Muscle of leg (tissue), 11 donors: ENCODE results near the gene OR2F1. TPM values are rescaled to one million over a fixed set of nuclear protein-coding genes. Genes with fewer than 3 reads are reported as not detected.
"Not testable (repeated sequence)": the region's sequence is repeated elsewhere in the genome, so short reads cannot be mapped to it uniquely, and the experiment has no call there.

Source experiments
- DNase-seq: peaks from one replicate; pipeline ENCODE4 v3.0.0; 2013
- H3K27ac ChIP-seq: one replicate; pipeline ENCODE4 v1.5.1; 2013; ENCODE audit warnings: mild to moderate bottlenecking, low read length, control low read depth
- H3K27me3 ChIP-seq: one replicate; pipeline ENCODE4 v1.6.1; 2013; ENCODE audit warnings: low read length; ENCODE audit not compliant: control insufficient read depth, insufficient read depth
- H3K36me3 ChIP-seq: one replicate; pipeline ENCODE4 v1.6.1; 2013; ENCODE audit warnings: low read length; ENCODE audit not compliant: control insufficient read depth, insufficient read depth
- H3K4me1 ChIP-seq: one replicate; pipeline ENCODE4 v1.6.1; 2013; ENCODE audit warnings: low read length; ENCODE audit not compliant: control insufficient read depth, insufficient read depth
- H3K4me3 ChIP-seq: one replicate; pipeline ENCODE4 v1.5.1; 2013; ENCODE audit warnings: low read length, control low read depth
- H3K9me3 ChIP-seq: replicated peaks from 2 replicates; pipeline ENCODE4 v1.6.1; 2013; ENCODE audit warnings: low read depth, low read length; ENCODE audit not compliant: control insufficient read depth
- WGBS: methylation state at CpG from one replicate; pipeline ENCODE4 v1.1.5; 2013; ENCODE audit warnings: missing lambda C conversion rate; ENCODE audit not compliant: insufficient coverage; 5-methylcytosine and 5-hydroxymethylcytosine counted together
- polyA plus RNA-seq, 8 donors: library from polyadenylated mRNA; unstranded; fragments of 120-200 nt; gene quantifications; one replicate each; pipeline versions ENCODE4 v1.2.1 to v1.2.3, GENCODE V29; 2013; ENCODE audit warnings: inconsistent platforms in 1 of 8, low replicate concordance in 1 of 8; ENCODE audit not compliant: insufficient read length in 8 of 8, insufficient read depth in 1 of 8
- total RNA-seq: library from RNA; stranded (reverse); fragments of 120-200 nt; gene quantifications from one replicate; pipeline ENCODE4 v1.2.4, GENCODE V29; 2013

The OR2F1 gene
- total and polyA plus RNA-seq, 9 donors, result 0.12 to 0.32 TPM; not detected in 7

DNA sequence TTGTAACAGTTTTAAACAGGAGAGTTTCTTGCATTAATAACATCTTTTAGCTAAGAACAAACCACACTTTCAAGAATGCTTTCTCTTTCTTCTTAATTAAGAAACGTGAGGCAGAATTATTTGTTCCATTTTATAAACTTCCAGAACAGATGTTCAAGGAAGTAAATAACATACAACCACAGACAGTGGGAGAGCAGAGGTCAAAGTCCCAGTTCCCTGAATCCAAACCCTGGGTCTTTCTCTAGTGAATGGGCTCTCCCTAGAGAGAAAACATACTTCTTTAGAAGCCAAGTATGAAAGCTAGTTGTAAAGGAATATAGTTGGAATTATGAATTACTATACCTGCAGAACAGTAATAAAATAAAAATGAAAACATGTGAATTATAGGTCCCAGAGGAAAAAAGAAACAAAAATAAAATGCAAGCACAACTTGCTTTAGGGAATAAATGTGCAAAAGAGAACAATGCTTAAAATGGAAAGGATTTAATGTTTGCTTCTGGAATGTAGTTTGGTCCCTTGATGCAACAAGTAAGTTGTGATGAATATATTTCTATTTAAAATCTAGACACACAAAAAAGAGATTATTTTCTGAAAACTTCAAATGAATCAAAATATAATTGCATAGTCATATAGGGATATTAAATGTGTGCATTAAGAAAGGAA lies 51.5 kb downstream of the OR2F1 start:
- DNase-seq, result peak; percentile 51
- no CpG with 5 or more reads among the region's 1 CpG for WGBS
- peaks cover 9% of the 10 kb centered on the region for H3K9me3 ChIP-seq
- H3K27ac ChIP-seq, result no peak overlapping the region
- H3K4me1 ChIP-seq, result no peaks in the 10 kb centered on the region
- H3K36me3 ChIP-seq, result no peaks in the 10 kb centered on the region
- no peaks in the 10 kb centered on the region for H3K27me3 ChIP-seq
- no peak overlapping the region for H3K4me3 ChIP-seq

DNA sequence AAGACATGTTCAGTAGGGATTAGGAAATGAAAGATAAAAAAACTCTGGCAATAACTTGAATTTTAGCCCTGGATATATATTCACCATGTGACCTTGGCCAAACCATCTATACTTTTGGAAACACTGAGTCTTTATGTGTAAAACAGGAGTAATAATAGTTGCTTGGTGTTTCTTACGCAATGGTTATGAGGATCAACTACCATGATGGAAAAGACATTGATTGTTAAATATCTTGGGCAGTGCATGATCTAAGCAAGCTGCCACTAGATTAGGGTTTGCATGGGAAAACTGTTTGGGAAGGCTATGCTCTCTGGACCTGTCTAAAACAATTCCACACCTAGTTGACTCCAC lies 52.0 kb downstream of the OR2F1 start:
- peak; percentile 74 for DNase-seq
- H3K4me1 ChIP-seq, result no peaks in the 10 kb centered on the region
- H3K9me3 ChIP-seq, result peaks cover 9% of the 10 kb centered on the region
- H3K27ac ChIP-seq, result no peak overlapping the region
- no peak overlapping the region for H3K4me3 ChIP-seq
- 20% methylated on average over 1 of the region's 1 CpG for WGBS
- H3K27me3 ChIP-seq, result no peaks in the 10 kb centered on the region
- no peaks in the 10 kb centered on the region for H3K36me3 ChIP-seq

DNA sequence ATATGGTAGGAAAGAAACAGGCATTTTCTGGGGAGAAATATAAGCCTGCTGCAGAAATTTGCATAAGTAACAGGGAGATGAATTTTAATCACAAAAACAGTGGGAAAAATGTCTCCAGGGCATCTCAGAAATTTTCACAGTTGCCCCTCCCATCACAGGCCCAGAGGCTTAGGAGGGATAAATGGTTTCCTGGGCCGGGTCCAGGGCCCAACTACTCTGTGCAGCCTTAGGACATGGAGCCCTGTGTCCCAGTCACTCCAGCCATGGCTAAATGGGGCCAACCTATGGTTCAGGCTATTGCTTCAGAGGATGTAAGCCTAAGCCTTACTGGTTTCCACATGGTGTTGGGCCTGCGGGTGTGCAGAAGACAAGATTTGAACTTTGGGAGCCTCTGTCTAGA lies 54.7 kb downstream of the OR2F1 start:
- H3K4me1 ChIP-seq, result no peaks in the 10 kb centered on the region
- H3K27ac ChIP-seq, result no peak overlapping the region
- no peaks in the 10 kb centered on the region for H3K27me3 ChIP-seq
- 83% methylated on average over 2 of the region's 2 CpGs for WGBS
- H3K9me3 ChIP-seq, result peaks cover 9% of the 10 kb centered on the region
- DNase-seq, result no peak
- H3K4me3 ChIP-seq, result no peak overlapping the region
- no peaks in the 10 kb centered on the region for H3K36me3 ChIP-seq

DNA sequence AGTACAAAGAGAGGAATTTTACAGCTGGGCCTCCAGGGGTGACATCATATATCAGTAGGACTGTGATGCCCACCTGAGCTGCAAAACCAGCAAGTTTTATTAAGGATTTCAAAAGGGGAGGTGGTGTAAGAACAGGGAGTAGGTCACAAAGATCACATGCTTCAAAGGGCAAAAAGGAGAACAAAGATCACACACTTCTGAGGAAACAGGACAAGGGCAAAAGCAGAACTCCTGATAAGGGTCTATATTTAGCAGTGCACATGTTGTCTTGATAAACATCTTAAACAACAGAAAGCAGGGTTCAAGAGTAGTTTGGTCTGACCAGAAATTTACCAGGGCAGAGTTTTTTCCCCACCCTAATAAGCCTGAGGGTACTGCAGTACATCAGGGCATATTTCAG lies 55.4 kb downstream of the OR2F1 start:
- DNase-seq, H3K27me3 ChIP-seq, H3K27ac ChIP-seq, H3K9me3 ChIP-seq, H3K36me3 ChIP-seq, H3K4me1 ChIP-seq, H3K4me3 ChIP-seq: not testable (repeated sequence)

DNA sequence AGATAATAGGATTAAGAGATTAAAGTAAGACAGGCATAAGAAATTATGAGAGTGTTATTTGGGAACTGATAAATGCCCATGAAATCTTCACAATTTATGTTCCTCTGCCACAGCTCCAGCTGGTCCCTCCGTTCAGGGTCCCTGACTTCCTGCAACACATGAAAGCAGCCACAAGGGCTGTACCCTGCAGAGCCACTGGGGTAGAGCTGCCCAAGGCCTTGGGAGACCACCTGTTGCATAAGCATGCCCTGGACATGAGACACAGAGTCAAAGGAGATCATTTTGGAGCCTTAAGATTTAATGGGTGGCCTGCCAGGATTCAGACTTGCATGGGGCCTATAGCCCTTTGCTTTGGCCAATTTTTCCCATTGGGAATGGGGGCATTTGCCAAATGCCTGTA lies 56.2 kb downstream of the OR2F1 start:
- WGBS, result 91% methylated on average over 1 of the region's 1 CpG
- H3K27ac ChIP-seq, H3K4me3 ChIP-seq, DNase-seq, H3K36me3 ChIP-seq, H3K9me3 ChIP-seq, H3K27me3 ChIP-seq, H3K4me1 ChIP-seq: not testable (repeated sequence)

DNA sequence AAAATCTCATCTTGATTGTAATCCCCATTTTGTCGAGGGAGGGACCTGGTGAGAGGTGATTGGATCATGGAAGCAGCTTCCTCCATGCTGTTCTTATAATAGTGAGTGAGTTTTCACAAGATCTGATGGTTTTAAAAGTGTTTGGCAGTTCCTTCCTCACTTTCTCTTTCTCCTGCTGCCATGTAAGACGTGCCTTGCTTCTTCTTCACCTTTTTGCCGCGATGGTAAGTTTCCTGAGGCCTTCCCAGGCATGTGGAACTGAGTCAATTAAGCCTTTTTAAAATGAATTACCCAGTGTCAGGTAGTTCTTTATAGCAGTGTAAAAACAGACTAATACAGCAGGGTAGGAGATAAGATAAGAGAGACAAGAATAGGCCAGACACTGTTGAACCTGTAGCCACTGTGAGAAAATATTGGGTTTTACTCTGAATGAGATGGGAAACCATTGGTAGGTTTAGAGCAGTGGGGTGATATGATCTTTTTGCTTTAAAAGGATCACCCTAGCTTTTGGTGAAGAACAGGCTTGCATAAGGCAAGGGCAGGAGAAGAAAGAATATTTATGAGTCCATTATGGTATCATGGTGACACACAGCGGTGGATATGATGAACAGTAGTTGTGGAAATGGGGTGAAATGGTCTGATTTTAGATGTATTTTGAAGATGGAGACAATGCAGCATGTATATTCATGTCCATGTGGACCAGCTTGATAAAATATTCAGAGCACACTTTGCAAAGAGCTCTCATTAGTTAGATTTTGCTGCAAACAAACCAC lies 57.0 kb downstream of the OR2F1 start:
- H3K27ac ChIP-seq, result no peak overlapping the region
- H3K9me3 ChIP-seq, result peaks cover 9% of the 10 kb centered on the region
- no peaks in the 10 kb centered on the region for H3K4me1 ChIP-seq
- DNase-seq, result no peak
- H3K4me3 ChIP-seq, result no peak overlapping the region
- H3K36me3 ChIP-seq, result no peaks in the 10 kb centered on the region
- no peaks in the 10 kb centered on the region for H3K27me3 ChIP-seq
- WGBS, result 33% methylated on average over 3 of the region's 5 CpGs

Other genes with a start within 250 kb of the OR2F1 start
- gene CTAGE6, start 197.1 kb upstream of the OR2F1 start, total RNA-seq, result 0.71 TPM
- under 1 TPM in 4 of 8 donors, not detected in 4; 0.10 to 0.48 (median 0.20) TPM for gene CTAGE6, start 197.1 kb upstream of the OR2F1 start, polyA plus RNA-seq
- gene TCAF1, start 52.7 kb upstream of the OR2F1 start, total RNA-seq, result 129 TPM
- gene TCAF1, start 52.7 kb upstream of the OR2F1 start, polyA plus RNA-seq, result 100 to 1,000 TPM; 104 to 186 (median 166) TPM
- gene OR2F2, start 19.6 kb upstream of the OR2F1 start, total RNA-seq, result not detected
- gene OR2F2, start 19.6 kb upstream of the OR2F1 start, polyA plus RNA-seq, result not detected
- not detected for gene OR6B1, start 45.5 kb downstream of the OR2F1 start, total RNA-seq
- gene OR6B1, start 45.5 kb downstream of the OR2F1 start, polyA plus RNA-seq, result under 1 TPM in 1 of 8 donors, not detected in 7; 0.04 TPM
- gene OR2A5, start 94.1 kb downstream of the OR2F1 start, total RNA-seq, result not detected
- gene OR2A5, start 94.1 kb downstream of the OR2F1 start, polyA plus RNA-seq, result under 1 TPM in 2 of 8 donors, not detected in 6; 0.01 to 0.03 TPM
- gene OR2A25, start 115.0 kb downstream of the OR2F1 start, total RNA-seq, result not detected
- gene OR2A25, start 115.0 kb downstream of the OR2F1 start, polyA plus RNA-seq, result under 1 TPM in 1 of 8 donors, not detected in 7; 0.08 TPM
- gene OR2A12, start 131.4 kb downstream of the OR2F1 start, total RNA-seq, result not detected
- not detected for gene OR2A12, start 131.4 kb downstream of the OR2F1 start, polyA plus RNA-seq
- not detected for gene OR2A2, start 154.7 kb downstream of the OR2F1 start, total RNA-seq
- gene OR2A2, start 154.7 kb downstream of the OR2F1 start, polyA plus RNA-seq, result not detected
- not detected for gene OR2A14, start 168.3 kb downstream of the OR2F1 start, total RNA-seq
- gene OR2A14, start 168.3 kb downstream of the OR2F1 start, polyA plus RNA-seq, result not detected
- 0.09 TPM for gene CTAGE4, start 228.6 kb downstream of the OR2F1 start, total RNA-seq
- gene CTAGE4, start 228.6 kb downstream of the OR2F1 start, polyA plus RNA-seq, result 1 to 10 TPM in 3 of 8 donors, under 1 TPM in 3, not detected in 2; 0.49 to 1.7 (median 0.99) TPM
- gene ARHGEF35, start 241.0 kb downstream of the OR2F1 start, total RNA-seq, result 0.80 TPM
- 1 to 10 TPM; 1.3 to 3.3 (median 1.9) TPM for gene ARHGEF35, start 241.0 kb downstream of the OR2F1 start, polyA plus RNA-seq